Ishikawa (cell line): ENCODE measurements around the gene PXDN.

Experiments used
- CEBPB ChIP-seq: IDR thresholded peaks from 2 replicates; pipeline ENCODE4 v1.6.1; 2012
- EP300 ChIP-seq: IDR thresholded peaks from 2 replicates; pipeline ENCODE4 v1.6.1; 2012; ENCODE audit warnings: borderline replicate concordance
- FOXM1 ChIP-seq: IDR thresholded peaks from 2 replicates; pipeline ENCODE4 v1.6.1; 2012; ENCODE audit warnings: low read depth, borderline replicate concordance
- RAD21 ChIP-seq: IDR thresholded peaks from 2 replicates; pipeline ENCODE4 v1.6.1; 2012; ENCODE audit warnings: low read depth
- YY1 ChIP-seq: IDR thresholded peaks from 2 replicates; pipeline ENCODE4 v1.6.1; 2012; ENCODE audit warnings: low read depth

DNA sequence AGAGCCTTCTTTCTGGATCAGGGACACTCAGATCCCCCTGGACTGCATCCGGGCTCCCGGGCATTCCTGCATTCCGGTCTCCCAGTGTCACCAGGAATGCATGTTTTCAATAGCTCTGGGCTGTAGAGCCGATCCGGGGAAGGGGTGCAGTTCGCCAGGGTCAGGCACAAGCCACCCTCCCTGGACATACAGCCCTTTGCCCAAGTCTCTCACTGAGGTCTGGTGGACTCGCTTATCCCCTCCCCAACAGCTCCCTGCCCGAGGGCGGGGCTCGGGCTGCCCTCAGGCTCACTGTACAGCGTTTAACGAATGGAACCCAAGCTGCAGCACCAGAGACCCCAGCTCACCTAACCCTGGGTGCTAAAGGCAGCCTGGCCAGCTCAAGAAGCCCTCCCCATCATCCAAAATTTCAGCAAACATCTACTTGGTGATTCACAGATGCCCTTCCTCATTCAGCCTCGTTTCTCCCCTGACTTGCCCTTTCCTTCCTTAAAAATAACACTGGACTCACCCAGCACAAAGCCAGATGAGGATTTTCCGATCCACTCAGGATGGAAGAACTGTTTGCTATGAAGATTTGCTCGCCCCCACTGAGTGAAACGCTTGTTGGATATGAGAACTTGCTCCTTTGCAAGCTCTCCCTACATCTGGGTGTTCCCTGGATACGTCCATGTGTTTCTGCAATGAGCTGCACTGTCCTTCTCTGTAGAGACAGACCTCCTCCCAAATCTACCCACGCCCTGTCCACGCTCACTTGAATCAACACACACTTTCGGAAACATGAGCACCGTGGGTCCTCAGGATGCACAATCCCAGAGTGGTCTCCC, 58.1 kb downstream of the PXDN start:
- TF ChIP-seq EP300, result no peak
- TF ChIP-seq CEBPB, result no peak
- no peak for TF ChIP-seq YY1
- no peak for TF ChIP-seq RAD21
- TF ChIP-seq FOXM1, result no peak
